H1 (cell line): ENCODE data around the gene CDC42EP5. TPM values are rescaled to one million over a fixed set of nuclear protein-coding genes. Genes with fewer than 3 reads are reported as not detected.

Source experiments
- CTCF ChIA-PET: fragments of 300-600 bp; sonication (Branson Sonifier 250); formaldehyde crosslinking; loops from one replicate; lab custom pipeline; 2021; ENCODE audit not compliant: partially characterized antibody; lab: Charles Lee
- POLR2A ChIA-PET: fragments of 300-600 bp; sonication (Branson Sonifier 250); formaldehyde crosslinking; loops from one replicate; lab custom pipeline; 2021; ENCODE audit warnings: inconsistent platforms; ENCODE audit not compliant: partially characterized antibody; lab: Charles Lee
- DNase-seq, 2 experiments: peaks; one replicate each; pipeline versions ENCODE4 v3.0.0 to v3.0.0-alpha.2; 2010 to 2022; ENCODE audit warnings: low spot score in 2 of 2, low read depth in 1 of 2, mixed read lengths in 1 of 2
- FAIRE-seq: peaks from 2 replicates; lab custom pipeline; 2011; peaks lifted over from hg19 to GRCh38; lab: Jason Lieb, UNC
- H2AFZ ChIP-seq: 2 replicates; pipeline ENCODE4 v1.8.1; 2012; ENCODE audit warnings: low read length, inconsistent platforms
- H2AK5ac ChIP-seq: 2 replicates; pipeline ENCODE4 v1.6.1; 2013; ENCODE audit warnings: low read depth, low read length
- H2BK120ac ChIP-seq: replicated peaks from 2 replicates; pipeline ENCODE3; 2013; ENCODE audit warnings: low read depth, low read length, inconsistent platforms
- H2BK12ac ChIP-seq: 2 replicates; pipeline ENCODE4 v1.6.1; 2013; ENCODE audit warnings: low read depth, low read length
- H2BK15ac ChIP-seq: 2 replicates; pipeline ENCODE4 v1.6.1; 2013; ENCODE audit warnings: low read length
- H2BK20ac ChIP-seq: 2 replicates; pipeline ENCODE4 v1.6.1; 2013; ENCODE audit warnings: low read length
- H2BK5ac ChIP-seq: 2 replicates; pipeline ENCODE4 v1.6.1; 2013; ENCODE audit warnings: low read depth, low read length
- H3K14ac ChIP-seq: 2 replicates; pipeline ENCODE4 v1.6.1; 2013; ENCODE audit warnings: inconsistent platforms; ENCODE audit not compliant: insufficient read length
- H3K18ac ChIP-seq: 2 replicates; pipeline ENCODE4 v1.6.1; 2013; ENCODE audit warnings: low read length; ENCODE audit errors: extremely low read depth
- H3K23ac ChIP-seq: 2 replicates; pipeline ENCODE4 v1.6.1; 2013; ENCODE audit warnings: inconsistent platforms; ENCODE audit not compliant: insufficient read length
- H3K23me2 ChIP-seq: 2 replicates; pipeline ENCODE4 v1.6.1; 2013; ENCODE audit warnings: low read depth, low read length
- H3K27ac ChIP-seq: 2 replicates; pipeline ENCODE4 v1.6.1; 2011; ENCODE audit warnings: low read depth, low read length, inconsistent platforms
- H3K27me3 ChIP-seq, 4 experiments: replicated peaks in 1 of 4; 1 replicate in 1 of 4; 2 replicates in 3 of 4; pipeline versions ENCODE4 v1.6.1 to v1.8.1; 2011 to 2013; ENCODE audit warnings: low read length in 3 of 4, mild to moderate bottlenecking in 3 of 4, inconsistent platforms in 2 of 4, mixed read lengths in 2 of 4, moderate library complexity in 1 of 4; ENCODE audit not compliant: control insufficient read depth in 3 of 4, insufficient read depth in 3 of 4; ENCODE audit errors: extremely low read depth in 1 of 4
- H3K36me3 ChIP-seq, 4 experiments: 2 replicates each; pipeline versions ENCODE4 v1.6.1 to v1.8.1; 2011 to 2013; ENCODE audit warnings: mild to moderate bottlenecking in 4 of 4, low read length in 3 of 4, moderate library complexity in 2 of 4, control low read depth in 1 of 4, inconsistent platforms in 1 of 4; ENCODE audit not compliant: insufficient read depth in 4 of 4, control insufficient read depth in 2 of 4
- H3K4ac ChIP-seq: replicated peaks from 2 replicates; pipeline ENCODE3; 2013; ENCODE audit warnings: low read length, low read depth, mixed read lengths, inconsistent platforms; ENCODE audit not compliant: insufficient read length
- H3K4me1 ChIP-seq, 4 experiments: replicated peaks in 1 of 4; 1 replicate in 1 of 4; 2 replicates in 3 of 4; pipeline versions ENCODE4 v1.6.1 to v1.8.1; 2011 to 2013; ENCODE audit warnings: low read length in 3 of 4, inconsistent platforms in 2 of 4, mixed read lengths in 1 of 4; ENCODE audit not compliant: insufficient read depth in 4 of 4, control insufficient read depth in 3 of 4
- H3K4me2 ChIP-seq, 2 experiments: 2 replicates each; pipeline versions ENCODE4 v1.6.1 to v1.8.1; 2011 to 2013; ENCODE audit warnings: low read depth in 2 of 2, low read length in 2 of 2, control low read depth in 1 of 2, inconsistent platforms in 1 of 2, mild to moderate bottlenecking in 1 of 2; ENCODE audit not compliant: insufficient read depth in 1 of 2
- H3K4me3 ChIP-seq, 4 experiments: fragments of 200-600, 300-600 bp in 1 of 4; sonication (generic), shearing (Covaris generic), sonication (Bioruptor Twin) in 1 of 4; 2 replicates each; pipeline versions ENCODE4 v1.5.1 to v1.8.1; 2011 to 2016; ENCODE audit warnings: low read length in 4 of 4, low read depth in 3 of 4, control low read depth in 2 of 4, inconsistent platforms in 2 of 4, mild to moderate bottlenecking in 2 of 4, mixed read lengths in 1 of 4, moderate library complexity in 1 of 4; ENCODE audit not compliant: insufficient read depth in 2 of 4; ENCODE audit errors: extremely low read depth in 1 of 4
- H3K56ac ChIP-seq: replicated peaks from 2 replicates; pipeline ENCODE3; 2013; ENCODE audit warnings: low read depth, mild to moderate bottlenecking, mixed read lengths, low read length, inconsistent platforms; ENCODE audit not compliant: insufficient read length
- H3K79me1 ChIP-seq: 2 replicates; pipeline ENCODE4 v1.6.1; 2013; ENCODE audit warnings: low read depth, low read length, control low read depth
- H3K79me2 ChIP-seq, 2 experiments: 2 replicates each; pipeline versions ENCODE4 v1.6.1 to v1.8.1; 2012 to 2013; ENCODE audit warnings: low read length in 2 of 2, mild to moderate bottlenecking in 2 of 2, inconsistent platforms in 1 of 2; ENCODE audit not compliant: insufficient read depth in 2 of 2, control insufficient read depth in 1 of 2
- H3K9ac ChIP-seq, 4 experiments: replicated peaks in 1 of 4; 1 replicate in 1 of 4; 2 replicates in 3 of 4; pipeline versions ENCODE4 v1.6.1 to v1.8.1; 2011 to 2013; ENCODE audit warnings: low read depth in 3 of 4, low read length in 3 of 4, control low read depth in 2 of 4, mild to moderate bottlenecking in 2 of 4, moderate library complexity in 2 of 4, inconsistent platforms in 1 of 4; ENCODE audit errors: extremely low read depth in 1 of 4
- H3K9me3 ChIP-seq, 2 experiments: 2 replicates each; pipeline versions ENCODE4 v1.6.1 to v1.8.1; 2012 to 2013; ENCODE audit warnings: mild to moderate bottlenecking in 2 of 2, moderate library complexity in 2 of 2, control low read depth in 1 of 2, inconsistent platforms in 1 of 2, low read depth in 1 of 2, low read length in 1 of 2, mixed read lengths in 1 of 2; ENCODE audit not compliant: insufficient read depth in 2 of 2
- H4K20me1 ChIP-seq, 2 experiments: replicated peaks in 1 of 2; 2 replicates each; pipeline versions ENCODE3 to v1.8.1; 2011 to 2013; ENCODE audit warnings: inconsistent platforms in 2 of 2, low read length in 2 of 2, mild to moderate bottlenecking in 1 of 2; ENCODE audit not compliant: insufficient read depth in 2 of 2, control insufficient read depth in 1 of 2
- H4K5ac ChIP-seq: 2 replicates; pipeline ENCODE4 v1.6.1; 2013; ENCODE audit warnings: low read length, low read depth, mixed read lengths, inconsistent platforms; ENCODE audit not compliant: insufficient read length
- H4K8ac ChIP-seq: 2 replicates; pipeline ENCODE4 v1.8.0; 2013; ENCODE audit warnings: mild to moderate bottlenecking, moderate library complexity, low read length, inconsistent platforms; ENCODE audit not compliant: insufficient read depth; ENCODE audit errors: extremely low read depth
- H4K91ac ChIP-seq: replicated peaks from 2 replicates; pipeline ENCODE3; 2013; ENCODE audit warnings: low read length, mixed read lengths, inconsistent platforms; ENCODE audit not compliant: insufficient read length
- BRCA1 ChIP-seq: IDR thresholded peaks from 2 replicates; pipeline ENCODE4 v1.6.1; 2012; ENCODE audit warnings: low read depth, low read length, improper control_type of control experiment
- EGR1 ChIP-seq: IDR thresholded peaks from 2 replicates; pipeline ENCODE4 v1.6.1; 2011; ENCODE audit warnings: low read depth, low read length, borderline replicate concordance
- EZH2 ChIP-seq: fragments of 200-600 bp; sonication (generic); IDR thresholded peaks from 2 replicates; pipeline ENCODE4 v1.7.1; 2012; ENCODE audit warnings: low read depth, mild to moderate bottlenecking, moderate library complexity, low read length, inconsistent platforms; ENCODE audit not compliant: severe bottlenecking
- PHF8 ChIP-seq: fragments of 200-600 bp; sonication (generic); conservative IDR thresholded peaks from 2 replicates; pipeline ENCODE4 v1.7.1; 2012; ENCODE audit warnings: low read depth, mild to moderate bottlenecking, inconsistent platforms, low read length, moderate library complexity
- RAD21 ChIP-seq, 2 experiments: IDR thresholded peaks in 1 of 2; conservative IDR thresholded peaks in 1 of 2; 2 replicates each; pipeline ENCODE4 v1.6.1; 2011; ENCODE audit warnings: low read depth in 2 of 2, low read length in 2 of 2, improper control_type of control experiment in 1 of 2, inconsistent platforms in 1 of 2, mild to moderate bottlenecking in 1 of 2, moderate library complexity in 1 of 2
- SAP30 ChIP-seq: fragments of 300-600 bp; sonication (generic); IDR thresholded peaks from 2 replicates; pipeline ENCODE4 v1.7.1; 2012; ENCODE audit warnings: low read length, moderate library complexity, mild to moderate bottlenecking, inconsistent platforms; ENCODE audit not compliant: insufficient read depth, insufficient replicate concordance
- SIRT6 ChIP-seq: IDR thresholded peaks from one replicate; pipeline ENCODE4 v1.7.1; 2012; ENCODE audit warnings: low read length, inconsistent platforms
- SP1 ChIP-seq: IDR thresholded peaks from 2 replicates; pipeline ENCODE4 v1.6.1; 2011; ENCODE audit warnings: low read depth, low read length
- SP2 ChIP-seq: IDR thresholded peaks from 2 replicates; pipeline ENCODE4 v1.6.1; 2012; ENCODE audit warnings: mild to moderate bottlenecking, low read length, inconsistent platforms
- WGBS, 2 experiments: shearing (Covaris generic) in 1 of 2; methylation state at CpG; one replicate each; pipeline versions ENCODE4 v1.1.6 to v1.1.7; 2013 to 2015; ENCODE audit warnings: low lambda C conversion rate in 2 of 2, mixed read lengths in 2 of 2, inconsistent platforms in 1 of 2, low coverage in 1 of 2, missing lambda C conversion rate in 1 of 2; ENCODE audit not compliant: insufficient replicate concordance in 2 of 2, insufficient coverage in 1 of 2, insufficient read length in 1 of 2; ENCODE audit errors: extremely low coverage in 1 of 2, missing lambda C conversion rate in 1 of 2; 5-methylcytosine and 5-hydroxymethylcytosine counted together
- polyA plus RNA-seq, 7 experiments: library from polyadenylated mRNA; depleted of rRNA in 3 of 7; stranded (reverse) in 5 of 7; unstranded in 2 of 7; fragments of >200 nt in 5 of 7; fragments of 200-250 nt in 2 of 7; gene quantifications; 1 replicate in 5 of 7; 2 replicates in 1 of 7; 4 replicates in 1 of 7; pipeline versions ENCODE4 v1.2.1 to v1.2.3, GENCODE V29; 2011 to 2013; ENCODE audit warnings: missing spikeins in 2 of 7, mixed read lengths in 2 of 7
- total RNA-seq: library from RNA; stranded (reverse); fragmentation: NEBNext Ultra II Directional; extraction: Animal tissue kit (Norgen Biotek cat#: 25700); gene quantifications from 2 replicates; pipeline ENCODE4 v1.2.1, GENCODE V29; 2021
- TF ChIP-seq, protein P1 (sequence below): IDR thresholded peaks from 2 replicates; pipeline ENCODE4 v1.6.1; 2012; ENCODE audit warnings: low read length, inconsistent platforms

CDC42EP5 gene
- total and polyA plus RNA-seq, 2 of the 8 experiments (the other 6 are each of a cell fraction or from before 2014, with no cell fraction given): 1.8 to 2.1 TPM

DNA sequence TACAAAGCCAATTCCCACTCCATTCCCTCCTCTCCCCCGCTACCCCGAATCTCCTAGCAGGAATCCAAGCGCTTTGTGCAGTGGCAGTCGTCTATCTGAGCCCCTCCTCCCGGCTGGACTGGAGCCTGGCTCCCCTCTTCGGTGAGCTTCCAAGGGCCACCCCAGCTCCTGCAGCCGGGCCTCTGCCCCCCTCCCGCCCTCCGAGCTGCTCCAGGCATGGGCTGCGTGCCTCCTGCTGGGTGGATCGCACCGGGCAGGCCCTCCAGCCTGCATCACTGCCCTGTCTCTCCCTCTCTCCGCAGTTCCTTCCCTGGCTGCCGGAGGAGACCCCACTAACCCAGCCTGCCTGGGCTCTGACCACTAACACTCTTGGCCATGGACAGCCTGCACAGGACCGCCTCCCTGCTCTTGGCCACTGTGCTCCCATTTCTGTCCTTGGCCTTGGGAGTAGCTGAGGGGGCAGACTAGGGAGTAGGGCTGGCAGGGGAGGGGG is 37.0 kb downstream of the CDC42EP5 start:
- Histone ChIP-seq H3K9ac (no peak overlapping the region), H2BK120ac (no peak overlapping the region), H4K8ac (no peak overlapping the region; the same call in 1 of the 2 replicates), H3K36me3 (peaks cover 0 to 6% (median 0%) of the 10 kb centered on the region in 4 experiments; a peak in 1 of 8 replicates), H3K4me1 (peaks cover 0 to 28% (median 20%) of the 10 kb centered on the region in 4 experiments; a peak in 6 of 7 replicates), H4K20me1 (peaks cover 11 to 24% of the 10 kb centered on the region in 2 experiments), H2AFZ (no peak overlapping the region), H4K91ac (peak overlapping the region; percentile 7), H2BK20ac (0 out of 2 replicates have a peak overlapping the region, but pooled peaks have one; percentile 61), H3K23me2 (peaks cover 1% of the 10 kb centered on the region; the same call in 1 of the 2 replicates), H3K9me3 (no peaks in the 10 kb centered on the region), H3K56ac (no peak overlapping the region), H3K18ac (peak overlapping the region; percentile 83; the same call in 1 of the 2 replicates), H3K14ac (no peak overlapping the region), H3K23ac (no peak overlapping the region), H2AK5ac (no peak overlapping the region), H3K79me1 (peaks cover 7% of the 10 kb centered on the region; the same call in 1 of the 2 replicates), H4K5ac (no peak overlapping the region), H3K27ac (no peak overlapping the region), H3K4me3 (peak overlapping the region in 1 of 4 experiments; percentile 20; a peak in 1 of 8 replicates), H2BK5ac (peak overlapping the region; percentile 81), H3K27me3 (peaks cover 0 to 2% (median 0%) of the 10 kb centered on the region in 4 experiments; a peak in 1 of 7 replicates), H2BK12ac (peak overlapping the region; percentile 84; the same call in 1 of the 2 replicates), H3K4ac (no peak overlapping the region), H2BK15ac (peak overlapping the region; percentile 88; the same call in 1 of the 2 replicates), H3K4me2 (peak overlapping the region; percentile 11 to 55; a peak in 3 of 4 replicates), H3K79me2 (no peaks in the 10 kb centered on the region)
- peak in 1 of 2 experiments; percentile 61 for DNase-seq
- POLR2A ChIA-PET: interaction anchor here (0.6 to 13.5 kb wide), 13 partner anchors 9 to 1278 kb away, joined by 3 to 133 read pairs (median 4); partner anchors contain the start of genes LENG8 and TTYH1
- FAIRE-seq: no peak
- WGBS, 2 experiments: 47% methylated on average over 14 of the region's 15 CpGs; no CpG with 5 or more reads in 1 of the 2 experiments
- CTCF ChIA-PET: interaction anchor here (0.6 to 7.4 kb wide), 7 partner anchors 12 to 1707 kb away, joined by 3 to 109 read pairs (median 10); partner anchors contain the start of gene LENG8
- no peak for TF ChIP-seq EZH2
- no peak for TF ChIP-seq BRCA1
- TF ChIP-seq, protein P1, sequence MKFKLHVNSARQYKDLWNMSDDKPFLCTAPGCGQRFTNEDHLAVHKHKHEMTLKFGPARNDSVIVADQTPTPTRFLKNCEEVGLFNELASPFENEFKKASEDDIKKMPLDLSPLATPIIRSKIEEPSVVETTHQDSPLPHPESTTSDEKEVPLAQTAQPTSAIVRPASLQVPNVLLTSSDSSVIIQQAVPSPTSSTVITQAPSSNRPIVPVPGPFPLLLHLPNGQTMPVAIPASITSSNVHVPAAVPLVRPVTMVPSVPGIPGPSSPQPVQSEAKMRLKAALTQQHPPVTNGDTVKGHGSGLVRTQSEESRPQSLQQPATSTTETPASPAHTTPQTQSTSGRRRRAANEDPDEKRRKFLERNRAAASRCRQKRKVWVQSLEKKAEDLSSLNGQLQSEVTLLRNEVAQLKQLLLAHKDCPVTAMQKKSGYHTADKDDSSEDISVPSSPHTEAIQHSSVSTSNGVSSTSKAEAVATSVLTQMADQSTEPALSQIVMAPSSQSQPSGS: no peak
- TF ChIP-seq SAP30: no peak
- TF ChIP-seq RAD21 (IDR thresholded peaks at IDR 0.05 in 1 of 2, conservative IDR thresholded peaks at IDR 0.05 in 1 of 2; ENCODE audit: low read depth in 2 of 2, low read length in 2 of 2): no peak
- no peak for TF ChIP-seq EGR1
- no peak for TF ChIP-seq SIRT6
- TF ChIP-seq PHF8: no peak
- TF ChIP-seq SP2: no peak
- TF ChIP-seq SP1: no peak
